ENCODE data around the gene KCNH8.
"Not testable (repeated sequence)": the region's sequence is repeated elsewhere in the genome, so short reads cannot be mapped to it uniquely, and the experiment has no call there.

Gene KCNH8
- 0 to 3.1 (median 0.10) reads per million in 17 experiments for total RNA-seq

- peak in 1 of 4 experiments; percentile 4 for DNase-seq
Observed at GRCh38 chr3:19147905-19148767, at the start of gene KCNH8. Gene KCNH8, plus strand, starts transcription at chr3:19148510. Its CDS starts 210 bp downstream, at chr3:19148720.

DNA sequence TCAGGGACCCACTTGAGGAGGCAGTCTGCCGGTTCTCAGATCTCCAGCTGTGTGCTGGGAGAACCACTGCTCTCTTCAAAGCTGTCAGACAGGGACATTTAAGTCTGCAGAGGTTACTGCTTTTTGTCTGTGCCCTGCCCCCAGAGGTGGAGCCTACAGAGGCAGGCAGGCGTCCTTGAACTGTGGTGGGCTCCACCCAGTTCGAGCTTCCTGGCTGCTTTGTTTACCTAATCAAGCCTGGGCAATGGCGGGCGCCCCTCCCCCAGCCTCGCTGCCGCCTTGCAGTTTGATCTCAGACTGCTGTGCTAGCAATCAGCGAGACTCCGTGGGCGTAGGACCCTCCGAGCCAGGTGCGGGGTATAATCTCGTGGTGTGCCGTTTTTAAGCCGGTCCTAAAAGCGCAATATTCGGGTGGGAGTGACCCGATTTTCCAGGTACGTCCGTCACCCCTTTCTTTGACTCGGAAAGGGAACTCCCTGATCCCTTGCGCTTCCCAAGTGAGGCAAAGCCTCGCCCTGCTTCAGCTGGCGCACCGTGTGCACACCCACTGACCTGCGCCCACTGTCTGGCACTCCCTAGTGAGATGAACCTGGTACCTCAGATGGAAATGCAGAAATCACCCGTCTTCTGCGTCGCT, 45.5 kb upstream of the KCNH8 start:
- DNase-seq = not testable (repeated sequence)

DNA sequence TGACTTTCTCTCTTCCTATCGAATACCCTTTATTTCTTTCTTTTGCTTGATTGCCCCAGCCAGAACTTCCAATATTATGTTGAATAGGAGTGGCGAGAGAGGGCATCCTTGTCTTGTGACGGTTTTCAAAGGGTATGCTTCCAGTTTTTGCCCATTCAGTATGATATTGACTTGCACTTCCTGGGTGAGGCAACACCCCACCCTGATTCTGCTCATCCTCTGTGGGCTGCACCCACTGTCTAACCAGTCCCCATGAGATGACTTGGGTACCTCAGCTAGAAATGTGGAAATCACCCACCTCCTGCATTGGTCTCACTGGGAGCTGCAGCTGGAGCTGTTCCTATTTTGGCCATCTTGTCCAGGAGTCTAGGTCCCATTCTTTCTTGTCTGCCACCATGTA, 44.8 kb upstream of the KCNH8 start:
- peak in 1 of 4 experiments; percentile 18 for DNase-seq

GRCh38 chr3:19104459-19104858, 43.9 kb upstream of the KCNH8 start:
- no peak for DNase-seq

DNA sequence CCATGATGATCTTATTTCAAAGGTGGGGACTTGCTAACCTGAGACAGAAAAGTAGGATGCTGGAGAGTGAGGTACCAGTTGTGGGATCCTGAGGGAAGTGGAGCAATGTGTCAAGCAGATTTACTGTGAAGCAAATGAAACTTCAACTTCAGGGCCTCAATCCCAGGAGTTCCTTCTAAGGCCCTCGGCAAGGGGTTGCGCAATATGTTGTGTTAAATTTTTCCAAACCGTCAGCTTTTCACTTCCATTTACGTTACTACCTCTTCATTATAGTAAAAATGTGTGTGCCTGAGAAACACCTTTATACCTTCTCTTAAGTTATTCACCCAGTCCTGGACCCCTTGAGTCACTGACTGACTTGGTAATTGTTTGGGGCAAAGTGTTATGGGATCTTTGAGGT, 42.5 kb upstream of the KCNH8 start:
- peak in 3 of 4 experiments; percentile 11 to 53 (median 27) for DNase-seq

DNA sequence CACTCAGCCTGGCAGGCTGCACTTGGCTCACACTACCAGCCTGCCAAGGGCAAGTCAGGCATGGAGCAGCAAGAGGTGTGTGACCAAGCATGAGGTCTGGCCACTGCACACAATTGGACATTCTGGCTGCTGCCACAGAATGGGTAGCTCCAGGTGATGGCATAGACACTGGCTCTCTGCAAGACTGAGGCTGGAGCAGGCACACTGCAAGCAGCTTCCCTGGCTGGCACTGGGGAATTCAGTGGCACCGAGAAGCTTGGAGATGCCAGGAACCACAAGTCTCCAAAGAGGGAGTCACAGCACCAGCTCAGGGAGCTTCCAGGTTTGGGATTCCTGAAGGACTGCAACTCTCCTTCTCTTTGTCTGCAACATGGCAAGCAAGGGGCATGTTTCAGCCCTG, 42.0 kb upstream of the KCNH8 start:
- no peak for DNase-seq

GRCh38 chr3:19107719-19108118, 40.6 kb upstream of the KCNH8 start:
- DNase-seq = no peak

GRCh38 chr3:19110335-19110895, 37.9 kb upstream of the KCNH8 start:
- no peak for DNase-seq

DNA sequence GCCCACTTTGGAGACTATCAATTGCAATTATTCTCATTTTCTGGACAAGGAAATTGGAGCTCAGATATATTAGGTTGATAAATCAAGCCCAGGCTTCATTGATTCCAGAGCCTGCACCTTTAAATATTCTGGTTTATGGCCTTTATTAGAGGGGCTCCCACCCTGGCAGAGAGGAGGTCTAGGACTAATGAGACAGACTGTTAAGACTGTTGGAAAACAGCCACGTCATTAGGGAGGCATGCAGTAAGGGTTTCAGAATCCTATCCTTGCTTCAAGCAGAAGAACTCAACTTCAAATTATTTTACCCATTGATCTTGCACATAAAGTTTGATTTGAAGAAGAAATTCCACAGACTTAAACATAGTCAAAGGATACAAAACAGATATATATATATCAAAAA, 33.8 kb upstream of the KCNH8 start:
- no peak for DNase-seq

DNA sequence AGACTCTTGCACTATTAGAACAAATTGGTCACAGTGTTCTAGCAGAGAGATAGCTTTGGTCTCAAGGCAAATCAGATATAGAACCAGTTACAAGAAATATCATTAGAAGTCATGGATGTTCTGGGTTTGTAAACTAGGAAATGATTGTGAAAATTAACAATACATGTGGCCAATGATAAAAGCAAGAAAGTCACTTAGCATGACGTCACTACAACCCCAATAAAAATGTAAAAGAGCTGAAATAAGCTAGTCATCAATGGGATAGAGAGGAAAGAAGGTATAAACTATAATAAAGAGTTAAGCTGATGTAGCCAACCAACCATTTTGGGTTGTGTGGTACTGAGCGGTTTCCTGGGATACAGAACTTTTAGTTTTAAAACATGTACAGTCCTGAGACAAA, 32.1 kb upstream of the KCNH8 start:
- no peak for DNase-seq

- no peak for DNase-seq
Observed at GRCh38 chr3:19124752-19125151, 23.6 kb upstream of the KCNH8 start.

DNA sequence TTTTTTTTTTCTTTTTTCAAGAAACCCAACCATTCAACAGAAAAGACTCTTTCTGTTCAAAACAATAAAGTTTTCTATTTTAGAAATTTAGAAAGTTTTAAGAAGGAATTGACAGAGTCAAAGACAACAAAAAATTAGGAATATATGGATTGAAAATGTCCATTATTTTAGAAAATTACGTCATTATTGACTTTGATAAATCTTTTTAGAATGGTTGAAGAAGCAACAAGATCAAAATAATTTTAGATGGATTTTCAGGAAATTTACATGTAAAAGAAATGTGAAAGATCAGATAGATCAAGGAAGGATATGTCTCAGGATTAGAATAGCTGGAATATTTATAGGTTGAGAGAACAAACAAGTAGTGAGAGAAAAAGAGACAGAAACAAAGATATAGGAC, 8.4 kb upstream of the KCNH8 start:
- DNase-seq = no peak

DNA sequence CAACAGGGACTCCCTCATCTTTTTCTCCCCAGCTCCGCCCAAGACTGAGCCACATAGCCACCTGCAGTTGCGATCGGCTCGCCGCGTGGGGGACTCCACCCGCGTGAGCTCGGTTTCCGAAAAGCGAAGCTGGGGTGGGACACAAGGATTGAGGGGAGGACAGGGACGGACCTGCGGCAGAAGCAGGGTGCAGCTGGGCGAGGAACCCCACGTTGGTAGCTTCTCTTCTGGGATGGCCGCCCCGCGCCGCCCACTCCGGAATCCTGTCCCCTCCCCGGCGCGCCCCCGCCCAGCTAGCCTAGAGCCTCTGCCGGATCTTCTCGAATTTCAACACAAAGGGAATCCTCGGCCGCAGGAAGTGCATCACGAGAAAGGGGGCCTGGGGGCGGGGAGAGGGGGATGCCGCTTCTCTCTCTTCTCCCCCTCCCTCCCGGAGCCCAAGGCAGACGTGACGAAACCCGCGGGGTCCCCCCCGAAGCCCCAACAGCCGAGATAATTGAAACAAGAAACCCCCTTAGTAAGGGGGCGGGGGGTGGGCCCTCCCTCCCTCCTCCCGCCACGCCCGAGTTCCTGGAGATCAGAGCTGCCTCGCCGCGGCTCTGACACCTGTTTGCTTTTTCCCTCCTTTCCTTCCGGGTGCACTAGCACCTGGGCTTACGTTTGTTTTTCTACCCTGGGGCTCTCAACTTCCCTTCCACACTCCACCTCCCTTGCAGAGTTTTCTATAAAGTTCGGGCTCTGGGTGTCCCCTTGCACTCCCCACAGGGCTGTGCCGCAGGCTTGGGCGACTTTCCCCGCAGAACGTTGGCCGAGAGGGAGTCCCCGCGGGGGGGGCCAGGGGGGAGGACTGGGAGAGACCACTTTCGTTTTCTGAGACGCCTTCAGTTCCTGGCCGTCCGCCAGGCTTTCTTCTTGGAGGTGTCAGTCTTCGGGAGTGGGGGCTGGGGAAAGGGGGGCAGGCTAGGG, 1.3 kb upstream of the KCNH8 start:
- peak; percentile 51 to 77 (median 66) for DNase-seq

DNA sequence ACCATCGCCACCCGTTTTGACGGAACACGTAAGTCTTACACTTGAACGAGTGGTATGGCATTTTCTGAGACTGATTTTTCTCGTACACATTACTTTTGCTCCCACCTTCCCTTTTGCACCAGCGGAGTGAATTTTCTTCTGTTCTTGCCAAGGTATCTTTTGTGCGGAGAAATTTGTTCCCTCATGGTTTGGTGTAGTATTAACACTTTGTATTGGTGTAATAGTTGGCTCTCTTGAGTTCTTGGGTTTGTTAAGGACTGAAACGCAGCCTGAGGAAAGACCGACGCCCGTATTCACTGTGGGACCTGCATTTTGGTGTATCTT, 420 bp downstream of the KCNH8 start:
- DNase-seq = no peak

GRCh38 chr3:19149368-19149767, 1.1 kb downstream of the KCNH8 start:
- peak; percentile 28 to 63 (median 50) for DNase-seq

GRCh38 chr3:19151171-19151570, 2.9 kb downstream of the KCNH8 start:
- no peak for DNase-seq

GRCh38 chr3:19154693-19155250, 6.5 kb downstream of the KCNH8 start:
- no peak for DNase-seq

DNA sequence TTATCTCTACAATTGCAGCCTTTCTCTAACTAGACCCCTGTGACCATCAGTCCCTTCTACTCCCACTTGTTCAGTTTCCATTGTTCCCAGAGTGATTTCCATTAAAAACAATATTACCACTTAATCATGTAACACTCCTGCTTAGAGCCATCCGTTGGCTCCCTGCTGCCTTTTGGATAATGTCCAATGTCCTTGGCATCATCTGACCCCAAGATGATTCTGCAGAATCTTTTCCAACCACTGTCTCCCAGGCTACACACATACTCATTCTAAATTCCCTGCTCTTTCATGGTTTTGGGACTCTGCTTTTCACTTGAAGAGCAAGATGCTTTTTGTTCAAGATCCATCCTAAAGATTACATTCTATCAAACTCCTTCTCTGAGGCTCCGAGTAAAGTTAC, 7.1 kb downstream of the KCNH8 start:
- no peak for DNase-seq

- DNase-seq = no peak
Observed at GRCh38 chr3:19159966-19160635, 11.8 kb downstream of the KCNH8 start.

DNA sequence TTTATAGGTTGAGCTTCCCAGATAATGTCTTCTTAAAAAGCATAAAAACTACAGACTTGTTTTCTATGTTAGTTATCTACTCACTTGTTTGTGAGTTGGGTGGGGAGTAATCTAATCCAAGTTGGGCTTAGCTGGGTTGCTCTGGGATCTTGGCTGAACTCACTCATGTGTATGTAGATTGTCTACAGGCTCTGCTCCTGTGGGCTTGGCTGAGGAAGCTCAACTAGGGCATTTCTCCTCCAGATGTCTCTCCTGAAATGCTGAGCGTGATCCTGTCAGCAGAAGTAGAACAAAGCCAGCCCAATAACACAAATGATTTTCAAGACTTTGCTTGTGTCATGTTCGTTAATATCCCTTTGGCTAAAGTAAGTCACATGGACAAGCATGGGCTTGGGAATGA, 17.3 kb downstream of the KCNH8 start:
- no peak for DNase-seq

DNA sequence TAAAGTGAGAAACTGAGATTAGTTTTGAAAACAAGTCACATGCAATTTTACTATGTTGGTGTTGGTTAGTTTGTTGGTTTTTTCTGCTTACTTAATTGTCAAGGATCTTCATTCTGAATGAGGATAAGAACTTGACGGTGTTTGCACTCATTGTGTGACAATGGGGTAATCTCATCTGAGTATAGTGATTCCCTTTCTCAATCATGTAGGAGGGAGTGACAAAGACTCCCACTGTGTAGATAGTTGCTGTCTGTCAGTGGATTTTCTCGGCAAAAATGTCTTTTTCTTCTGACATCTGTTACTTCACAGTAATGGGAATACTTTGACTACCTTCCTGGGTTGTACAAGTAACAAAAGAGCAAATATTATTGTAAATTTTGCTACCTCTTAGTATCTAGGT, 23.5 kb downstream of the KCNH8 start:
- no peak for DNase-seq

GRCh38 chr3:19173945-19174344, 25.6 kb downstream of the KCNH8 start:
- no peak for DNase-seq
